Heart right ventricle (tissue), 16 donors: ENCODE measurements around the gene KCTD12. TPM values are rescaled to one million over a fixed set of nuclear protein-coding genes. Genes with fewer than 3 reads are reported as not detected.
"Not testable (repeated sequence)": the region's sequence is repeated elsewhere in the genome, so short reads cannot be mapped to it uniquely, and the experiment has no call there.

Experiments used
- ATAC-seq, 8 donors: fragments of 200-7000 bp; cut with Tn5 transposase; one replicate each; pipeline ENCODE4 v1.9.1; 2020; ENCODE audit warnings: mild to moderate bottlenecking in 8 of 8, moderate library complexity in 8 of 8, moderate number of reproducible peaks in 1 of 8
- DNase-seq, 2 donors: peaks; one replicate each; pipeline ENCODE4 v3.0.0-alpha.2; 2020
- H3K27ac ChIP-seq, 10 donors: fragments of 200-600 bp; sonication (generic) in 2 of 10; one replicate each; pipeline versions ENCODE4 v1.5.0 to v1.8.0; 2020 to 2022; ENCODE audit warnings: mild to moderate bottlenecking in 3 of 10
- H3K27me3 ChIP-seq, 7 donors: fragments of 200-600 bp; one replicate each; pipeline ENCODE4 v1.8.0; 2021 to 2022; ENCODE audit warnings: mild to moderate bottlenecking in 2 of 7
- H3K36me3 ChIP-seq, 9 donors: fragments of 200-600 bp; sonication (generic) in 1 of 9; one replicate each; pipeline versions ENCODE4 v1.5.0 to v1.8.0; 2020 to 2022; ENCODE audit warnings: mild to moderate bottlenecking in 2 of 9
- H3K4me1 ChIP-seq, 9 donors: fragments of 200-600 bp; sonication (generic) in 1 of 9; one replicate each; pipeline versions ENCODE4 v1.5.0 to v1.8.0; 2020 to 2022; ENCODE audit warnings: mild to moderate bottlenecking in 4 of 9
- H3K4me3 ChIP-seq, 10 donors: fragments of 200-600 bp; sonication (generic) in 2 of 10; one replicate each; pipeline versions ENCODE4 v1.5.0 to v1.8.0; 2020 to 2022; ENCODE audit warnings: mild to moderate bottlenecking in 7 of 10, moderate library complexity in 2 of 10
- H3K9me3 ChIP-seq, 11 donors: fragments of 200-600 bp in 10 of 11; sonication (generic) in 2 of 11; one replicate each; pipeline versions ENCODE4 v1.5.0 to v1.8.0; 2013 to 2022; ENCODE audit warnings: mild to moderate bottlenecking in 2 of 11, control low read depth in 1 of 11, moderate library complexity in 1 of 11
- WGBS, 2 donors: extraction: QIAGEN DNeasy Blood & Tissue Kit; methylation state at CpG; one replicate each; pipeline ENCODE4 v1.1.7; 2013; ENCODE audit warnings: inconsistent platforms in 1 of 2; 5-methylcytosine and 5-hydroxymethylcytosine counted together
- intact Hi-C, 10 donors: fragments of 100-400 bp; cut with DNase I; formaldehyde crosslinking; loops; one replicate each; pipeline versions ENCODE4 v1.11.1 to v1.14.2; 2022
- polyA plus RNA-seq, 2 donors: library from polyadenylated mRNA; stranded (reverse); fragments of 200-250 nt; gene quantifications; one replicate each; pipeline ENCODE4 v1.2.3, GENCODE V29; 2013
- total RNA-seq, 10 donors: library from RNA; stranded (reverse); fragmentation: NEBNext Ultra II Directional in 3 of 10; extraction: Animal tissue kit (Norgen Biotek cat#: 25700) in 3 of 10; gene quantifications; one replicate each; pipeline versions ENCODE4 v1.2.1 to v1.2.4, GENCODE V29; 2021 to 2023
- TF ChIP-seq, protein P1 (sequence below), 9 donors: fragments of 200-600 bp; sonication (generic) in 2 of 9; IDR thresholded peaks; one replicate each; pipeline versions ENCODE4 v1.5.0 to v1.8.0; 2021 to 2022; ENCODE audit warnings: antibody characterized with exemption in 9 of 9, mild to moderate bottlenecking in 5 of 9, moderate library complexity in 1 of 9
- donor health status: Arrhythmogenic right ventricular cardiomyopathy.
- donor health status: ischemic (EF 13 %, LVEDD 7.1; RV severe dilation, severe dysfunction).
- donor health status: healthy with polysubstance abuse.
- donor health status: DM: no; HTN: yes; CAD: no.
- donor health status: DM: no; HTN: no; CAD: no.
- donor health status: ischemic (EF 25% LVEDD 6.9; RV normal size, moderate dysfunction).
- donor health status: ischemic (EF 25% LVEDD 5.7; RV mildly dilated, moderate dysfunction).
- donor health status: healthy.
- donor health status: DM: yes; HTN: yes; CAD: no.
- donor health status: Ischemic cardiomyopathy.
- donor health status: ischemic (EF 35%, LVEDD 5.7; RV mildly dilated, moderate dysfunction).
- donor health status: nonischemic (EF 11% LVEDD 7.7; RV severe dilation, severe dysfunction).
- donor health status: DM: yes; HTN: yes; CAD: no.
- donor health status: PGD.
- donor health status: ischemic (EF 29% LVEDD 5.4; RV normal size, mild dysfunction).
- donor health status: nonischemic (EF 23%, LVEDD 6.1; RV moderate dilation, normal function).

Gene KCTD12
- total and polyA plus RNA-seq, 12 donors = 12.4 to 56.5 (median 32.4) TPM

DNA sequence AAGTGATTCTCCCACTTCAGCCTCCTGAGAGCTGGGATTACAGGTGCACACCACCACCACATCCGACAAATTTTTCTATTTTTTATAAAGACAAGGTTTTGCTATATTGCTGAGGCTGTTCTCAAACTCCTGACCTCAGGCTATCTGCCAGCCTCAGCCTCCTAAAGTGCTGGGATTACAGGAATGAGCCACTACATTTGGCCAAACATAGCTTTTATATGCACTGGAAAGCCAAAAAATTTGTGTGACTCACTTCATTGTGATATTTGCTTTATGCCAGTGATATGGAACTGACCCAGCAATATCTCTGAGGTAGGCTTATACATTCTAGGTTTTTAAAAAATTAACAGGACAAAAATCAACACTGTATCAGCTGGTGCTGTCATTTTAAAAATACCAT lies 35.3 kb upstream of the KCTD12 start:
- 94 to 98% methylated on average over 1 of the region's 1 CpG for WGBS, 2 donors
- Histone ChIP-seq H3K27me3 (no peaks in the 10 kb centered on the region), H3K4me1 (no peaks in the 10 kb centered on the region), H3K36me3 (no peaks in the 10 kb centered on the region), H3K4me3 (no peak overlapping the region), H3K9me3 (no peaks in the 10 kb centered on the region), H3K27ac (no peak overlapping the region)
- ATAC-seq = no peak
- TF ChIP-seq, protein P1, sequence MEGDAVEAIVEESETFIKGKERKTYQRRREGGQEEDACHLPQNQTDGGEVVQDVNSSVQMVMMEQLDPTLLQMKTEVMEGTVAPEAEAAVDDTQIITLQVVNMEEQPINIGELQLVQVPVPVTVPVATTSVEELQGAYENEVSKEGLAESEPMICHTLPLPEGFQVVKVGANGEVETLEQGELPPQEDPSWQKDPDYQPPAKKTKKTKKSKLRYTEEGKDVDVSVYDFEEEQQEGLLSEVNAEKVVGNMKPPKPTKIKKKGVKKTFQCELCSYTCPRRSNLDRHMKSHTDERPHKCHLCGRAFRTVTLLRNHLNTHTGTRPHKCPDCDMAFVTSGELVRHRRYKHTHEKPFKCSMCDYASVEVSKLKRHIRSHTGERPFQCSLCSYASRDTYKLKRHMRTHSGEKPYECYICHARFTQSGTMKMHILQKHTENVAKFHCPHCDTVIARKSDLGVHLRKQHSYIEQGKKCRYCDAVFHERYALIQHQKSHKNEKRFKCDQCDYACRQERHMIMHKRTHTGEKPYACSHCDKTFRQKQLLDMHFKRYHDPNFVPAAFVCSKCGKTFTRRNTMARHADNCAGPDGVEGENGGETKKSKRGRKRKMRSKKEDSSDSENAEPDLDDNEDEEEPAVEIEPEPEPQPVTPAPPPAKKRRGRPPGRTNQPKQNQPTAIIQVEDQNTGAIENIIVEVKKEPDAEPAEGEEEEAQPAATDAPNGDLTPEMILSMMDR (IDR thresholded peaks at IDR 0.05) = no peak
- no peak for DNase-seq
- intact Hi-C loops = no loop called here

DNA sequence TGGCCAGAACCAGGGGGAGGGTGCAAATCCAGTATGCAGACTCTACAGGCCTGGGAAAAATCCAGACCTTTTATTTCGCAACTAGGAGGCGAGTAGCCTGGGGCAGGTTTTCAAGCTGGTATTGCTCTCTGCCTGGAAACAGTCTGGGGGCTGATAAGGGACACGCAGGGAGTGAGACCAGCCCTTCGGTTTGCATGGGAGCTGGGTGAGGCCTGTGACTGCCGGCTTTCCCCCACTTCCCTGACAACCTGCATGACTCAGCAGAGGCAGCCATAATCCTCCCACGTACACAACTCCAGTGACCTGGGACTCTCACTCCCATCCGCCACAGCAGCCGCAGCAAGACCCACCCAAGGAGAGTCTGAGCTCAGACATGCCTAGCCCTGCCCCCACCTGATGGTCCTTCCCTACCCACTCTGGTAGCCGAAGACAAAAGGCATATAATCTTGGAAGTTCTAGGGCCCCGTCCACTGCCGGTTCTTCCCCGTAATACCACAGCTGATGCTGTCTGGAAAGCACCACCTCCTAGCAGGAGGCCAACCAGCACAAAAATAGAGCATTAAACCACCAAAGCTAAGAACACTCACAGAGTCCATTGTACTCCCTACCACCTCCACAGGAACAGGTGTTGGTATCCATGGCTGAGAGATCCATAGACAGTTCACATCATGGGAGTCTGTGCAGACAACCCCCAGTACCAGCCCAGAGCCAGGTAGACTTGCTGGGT lies 31.7 kb upstream of the KCTD12 start:
- H3K27ac ChIP-seq, intact Hi-C loops: not testable (repeated sequence)
- peak in 2 of 8 donors; percentile 12 to 58 for ATAC-seq

DNA sequence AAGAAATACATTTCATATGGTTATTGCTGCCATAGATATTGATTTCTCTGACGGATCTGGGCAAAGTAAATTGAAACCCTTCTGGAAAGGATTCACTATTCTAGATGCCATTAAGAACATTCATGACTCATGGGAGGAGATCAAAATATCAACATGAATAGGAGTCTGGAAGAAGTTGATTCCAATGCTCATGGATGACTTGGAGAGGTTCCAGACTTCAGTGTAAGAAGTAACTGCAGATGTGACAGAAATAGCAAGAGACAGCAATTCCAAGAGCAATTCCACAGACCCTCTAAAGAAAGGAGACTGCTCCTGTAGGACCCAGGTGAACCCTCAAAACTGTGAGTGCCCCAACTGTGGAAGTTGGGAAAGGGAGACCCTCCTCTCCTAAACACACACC lies 30.9 kb upstream of the KCTD12 start:
- H3K4me1 ChIP-seq = no peaks in the 10 kb centered on the region
- no peak overlapping the region for H3K27ac ChIP-seq
- no peaks in the 10 kb centered on the region for H3K36me3 ChIP-seq
- intact Hi-C loops = no loop called here
- TF ChIP-seq, protein P1 (IDR thresholded peaks at IDR 0.05) = no peak
- no peaks in the 10 kb centered on the region for H3K9me3 ChIP-seq
- ATAC-seq (no peak), DNase-seq (no peak)
- H3K4me3 ChIP-seq = no peak overlapping the region
- H3K27me3 ChIP-seq = no peaks in the 10 kb centered on the region
- 74 to 78% methylated on average over 1 of the region's 1 CpG for WGBS, 2 donors

More for the DNA sequence above, 31.7 kb upstream of the KCTD12 start:
- not testable (repeated sequence) for H3K4me1 ChIP-seq, DNase-seq, H3K4me3 ChIP-seq, H3K9me3 ChIP-seq, H3K36me3 ChIP-seq, H3K27me3 ChIP-seq
- 74 to 75% methylated on average over 12 of the region's 12 CpGs for WGBS, 2 donors

DNA sequence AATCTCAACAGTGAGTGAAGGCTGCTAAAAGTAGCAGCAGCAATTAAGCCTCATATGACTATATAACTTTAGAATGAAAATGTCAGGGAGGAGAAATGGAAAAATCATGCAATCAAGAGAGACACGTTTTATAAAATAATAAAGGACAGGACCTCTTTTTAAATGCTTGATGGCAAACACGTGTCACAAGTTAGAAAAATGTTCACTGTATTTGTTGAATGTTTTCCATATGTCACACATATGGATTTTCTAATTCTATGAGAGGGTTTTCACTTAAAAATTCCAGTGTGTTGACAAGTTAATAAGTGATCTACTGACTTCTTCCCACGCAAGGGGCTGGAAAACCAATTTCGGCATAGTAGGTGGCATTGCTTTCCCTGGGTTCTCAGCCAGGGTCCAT lies 27.7 kb upstream of the KCTD12 start:
- intact Hi-C loops = no loop called here
- H3K36me3 ChIP-seq = no peaks in the 10 kb centered on the region
- WGBS, 2 donors = 77 to 78% methylated on average over 4 of the region's 4 CpGs

DNA sequence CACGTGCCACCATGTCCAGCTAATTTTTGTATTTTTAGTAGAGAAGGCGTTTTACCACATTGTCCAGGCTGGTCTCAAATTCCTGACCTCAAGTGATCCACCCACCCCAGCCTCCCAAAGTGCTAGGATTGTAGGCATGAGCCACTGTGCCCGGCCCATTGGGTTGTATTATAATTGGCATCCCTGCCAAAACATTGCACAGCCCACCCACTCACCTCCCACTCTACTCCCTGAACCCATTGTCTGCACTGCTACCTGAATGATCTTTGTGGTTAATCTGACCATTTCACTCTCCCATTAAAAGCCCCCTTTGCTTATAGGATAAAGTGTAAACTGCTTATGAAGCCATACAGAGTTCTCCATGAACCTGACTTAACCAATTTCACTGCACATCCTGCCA lies 26.3 kb upstream of the KCTD12 start:
- H3K27me3 ChIP-seq = no peaks in the 10 kb centered on the region
- H3K9me3 ChIP-seq = no peaks in the 10 kb centered on the region
- H3K4me1 ChIP-seq = no peaks in the 10 kb centered on the region
- H3K36me3 ChIP-seq = no peaks in the 10 kb centered on the region
- no peak overlapping the region for H3K4me3 ChIP-seq
- H3K27ac ChIP-seq = no peak overlapping the region
- DNase-seq (no peak), ATAC-seq (no peak)
- intact Hi-C loops = no loop called here
- TF ChIP-seq, protein P1 (IDR thresholded peaks at IDR 0.05) = no peak
- WGBS, 2 donors = 95% methylated on average over 3 of the region's 3 CpGs

More for the DNA sequence above, 27.7 kb upstream of the KCTD12 start:
- TF ChIP-seq, protein P1 (IDR thresholded peaks at IDR 0.05) = no peak
- no peak overlapping the region for H3K27ac ChIP-seq
- no peaks in the 10 kb centered on the region for H3K27me3 ChIP-seq
- no peak for ATAC-seq
- no peak overlapping the region for H3K4me3 ChIP-seq
- DNase-seq = no peak
- H3K9me3 ChIP-seq = no peaks in the 10 kb centered on the region
- no peaks in the 10 kb centered on the region for H3K4me1 ChIP-seq
